ENCODE results near the gene TAF1C.

DNA sequence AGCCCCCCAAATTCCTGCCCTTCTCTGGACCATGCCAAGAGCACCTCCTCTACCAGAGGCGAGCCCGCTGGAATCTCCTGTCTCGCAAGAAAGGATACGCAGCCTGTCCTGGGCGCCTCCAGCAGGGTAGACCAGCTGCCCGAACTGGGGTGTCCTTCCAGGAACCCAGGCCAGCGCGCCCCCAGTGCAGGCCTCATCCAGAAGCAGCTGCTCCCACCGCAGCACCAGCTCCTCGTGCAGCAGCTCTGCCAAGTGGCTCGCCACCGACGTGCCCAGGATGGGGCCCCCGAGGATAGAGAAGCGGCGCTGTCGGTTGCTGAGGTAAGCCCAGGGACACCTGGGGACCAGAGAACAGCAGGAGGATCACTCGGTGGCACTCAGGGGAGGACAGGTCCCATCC lies 4.8 kb downstream of the TAF1C start:
- TF ChIP-seq, protein P1, sequence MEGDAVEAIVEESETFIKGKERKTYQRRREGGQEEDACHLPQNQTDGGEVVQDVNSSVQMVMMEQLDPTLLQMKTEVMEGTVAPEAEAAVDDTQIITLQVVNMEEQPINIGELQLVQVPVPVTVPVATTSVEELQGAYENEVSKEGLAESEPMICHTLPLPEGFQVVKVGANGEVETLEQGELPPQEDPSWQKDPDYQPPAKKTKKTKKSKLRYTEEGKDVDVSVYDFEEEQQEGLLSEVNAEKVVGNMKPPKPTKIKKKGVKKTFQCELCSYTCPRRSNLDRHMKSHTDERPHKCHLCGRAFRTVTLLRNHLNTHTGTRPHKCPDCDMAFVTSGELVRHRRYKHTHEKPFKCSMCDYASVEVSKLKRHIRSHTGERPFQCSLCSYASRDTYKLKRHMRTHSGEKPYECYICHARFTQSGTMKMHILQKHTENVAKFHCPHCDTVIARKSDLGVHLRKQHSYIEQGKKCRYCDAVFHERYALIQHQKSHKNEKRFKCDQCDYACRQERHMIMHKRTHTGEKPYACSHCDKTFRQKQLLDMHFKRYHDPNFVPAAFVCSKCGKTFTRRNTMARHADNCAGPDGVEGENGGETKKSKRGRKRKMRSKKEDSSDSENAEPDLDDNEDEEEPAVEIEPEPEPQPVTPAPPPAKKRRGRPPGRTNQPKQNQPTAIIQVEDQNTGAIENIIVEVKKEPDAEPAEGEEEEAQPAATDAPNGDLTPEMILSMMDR (IDR thresholded peaks at IDR 0.05) = no peak
- no peak for TF ChIP-seq POLR2A (IDR thresholded peaks at IDR 0.05)

Data from thyroid gland (tissue), 4 donors.